Islet of Langerhans (tissue), 1 donor: ENCODE results near the gene CCT8.
"Not testable (repeated sequence)": the region's sequence is repeated elsewhere in the genome, so short reads cannot be mapped to it uniquely, and the experiment has no call there.

Experiments used
- FAIRE-seq: peaks from one replicate; lab custom pipeline; 2011; peaks lifted over from hg19 to GRCh38; lab: Jason Lieb, UNC

The CCT8 gene

GRCh38 chr21:29017639-29018237, 55.7 kb downstream of the CCT8 start:
- FAIRE-seq, result no peak

- FAIRE-seq, result not testable (repeated sequence)
These were observed 62.2 kb downstream of the CCT8 start for GRCh38 chr21:29011236-29011635.

- FAIRE-seq, result no peak
These were observed 65.1 kb downstream of the CCT8 start for GRCh38 chr21:29008367-29008766.

GRCh38 chr21:29007810-29008209, 65.6 kb downstream of the CCT8 start:
- FAIRE-seq, result no peak

- no peak for FAIRE-seq
These were observed 66.3 kb downstream of the CCT8 start for GRCh38 chr21:29007135-29007534.
